Measurements from ENCODE around the gene HSF5.

HSF5 gene

DNA sequence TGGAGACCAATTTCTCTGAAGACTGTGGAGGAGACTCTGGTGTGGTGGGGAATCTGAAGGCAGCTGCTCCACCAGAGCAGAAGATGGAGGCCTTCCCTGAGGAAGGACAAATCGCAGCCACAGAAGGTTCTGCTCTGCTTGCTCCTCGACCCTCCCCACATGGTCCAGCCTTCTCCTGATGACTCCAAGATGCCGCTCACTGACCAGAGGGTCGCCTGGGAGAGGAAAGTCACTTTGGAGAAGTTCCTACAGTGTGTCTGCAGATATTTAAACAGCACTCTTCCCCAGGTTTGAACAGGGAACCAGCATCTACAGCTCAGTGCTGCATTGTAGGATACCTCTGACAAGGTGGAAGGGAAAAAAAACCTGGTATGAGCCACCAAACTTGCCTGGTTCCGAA is 115.2 kb downstream of the HSF5 start:
- in situ Hi-C loops (cut with MboI; ENCODE audit: low sequenced_read_pairs), result no loop called here

DNA sequence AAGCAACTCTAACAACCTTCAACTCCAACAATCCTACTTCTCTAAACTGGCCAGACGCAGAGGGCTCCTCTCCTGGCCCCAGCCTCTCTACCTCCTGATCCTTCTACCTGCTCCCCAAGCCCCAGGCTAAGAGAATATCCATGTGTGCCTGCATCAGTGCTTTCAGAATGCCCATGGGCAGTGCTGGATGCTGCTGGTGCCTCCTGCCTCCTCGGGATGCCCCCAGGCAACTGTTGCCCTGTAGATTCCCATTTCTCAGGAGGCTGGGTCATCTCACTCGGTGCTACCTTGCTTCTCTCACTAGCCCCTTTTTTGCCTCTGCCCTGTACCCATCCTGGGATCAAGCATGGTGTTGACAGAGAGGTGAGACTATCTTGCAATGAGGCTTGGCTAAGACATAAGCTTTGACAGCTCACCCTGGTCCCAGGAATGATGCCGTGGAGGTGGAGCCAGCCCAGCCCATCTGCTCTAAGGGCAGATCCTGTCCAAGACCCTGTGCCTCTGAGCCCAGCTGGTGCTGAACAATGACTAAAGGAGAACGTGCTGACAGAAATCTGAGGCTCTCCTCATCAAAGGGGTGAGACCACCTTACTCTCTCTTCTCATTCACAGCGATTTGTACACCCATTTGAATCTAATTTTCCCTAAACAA is 116.8 kb downstream of the HSF5 start:
- in situ Hi-C loops (cut with MboI; ENCODE audit: low sequenced_read_pairs), result no loop called here

DNA sequence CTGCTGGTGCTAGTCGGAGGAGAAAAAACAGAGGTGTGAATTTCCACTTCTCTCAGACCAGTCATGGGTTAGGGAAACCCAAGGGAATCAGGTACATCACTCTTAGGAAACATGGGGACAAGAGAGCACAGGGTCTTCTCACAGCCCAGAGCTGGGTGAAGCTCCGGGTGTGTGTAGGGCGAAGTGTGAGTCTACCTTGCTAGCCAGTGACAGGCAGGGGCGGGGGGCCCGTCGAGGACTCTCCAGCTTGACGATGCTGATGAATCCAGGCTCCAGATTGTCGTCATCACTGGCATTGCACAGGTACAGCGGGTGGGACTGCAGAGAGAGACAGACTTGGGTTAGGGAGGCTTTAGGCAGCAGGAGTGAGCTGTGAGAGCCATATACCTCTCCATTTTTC is 117.5 kb downstream of the HSF5 start:
- in situ Hi-C loops (cut with MboI; ENCODE audit: low sequenced_read_pairs), result no loop called here

DNA sequence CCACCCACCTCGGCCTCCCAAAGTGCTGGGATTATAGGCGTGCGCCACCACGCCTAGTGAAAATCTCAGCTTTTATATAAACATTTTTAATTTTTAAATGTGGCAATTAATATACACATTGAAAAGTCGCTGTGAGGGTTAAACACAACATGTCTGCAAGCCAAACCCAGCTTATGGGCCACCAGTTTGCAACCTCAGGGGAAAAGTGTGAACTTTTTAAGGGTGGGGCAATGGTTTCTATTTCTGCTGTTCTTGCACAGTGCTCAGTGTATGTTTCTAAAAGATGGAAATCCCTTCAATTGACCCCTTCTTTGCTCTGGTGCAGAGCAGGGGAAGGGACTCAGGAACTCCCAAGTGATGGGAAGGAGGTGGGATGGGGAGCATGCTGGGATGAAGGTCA is 117.9 kb downstream of the HSF5 start:
- in situ Hi-C loops (cut with MboI; ENCODE audit: low sequenced_read_pairs), result no loop called here

All from hTERT RPE-1 (cell line).